Smooth muscle cell (in vitro differentiated cells): ENCODE results near the gene AEBP1. TPM values are rescaled to one million over a fixed set of nuclear protein-coding genes. Genes with fewer than 3 reads are reported as not detected.

Experiments used
- DNase-seq: peaks from one replicate; lab custom pipeline; 2025; ENCODE audit not compliant: unreplicated experiment; lab: John Stamatoyannopoulos, UW
- H2AFZ ChIP-seq: fragments of 200-600 bp; sonication (generic); 2 replicates; pipeline ENCODE4 v1.6.0; 2016; ENCODE audit warnings: antibody characterized with exemption, low read depth, mild to moderate bottlenecking
- H3F3A ChIP-seq: fragments of 200-600 bp; sonication (generic); 2 replicates; pipeline ENCODE4 v1.6.0; 2017; ENCODE audit warnings: antibody characterized with exemption, low read depth
- H3K27ac ChIP-seq: fragments of 200-600 bp; sonication (generic); 2 replicates; pipeline ENCODE4 v1.5.1; 2016; ENCODE audit warnings: low read depth, mild to moderate bottlenecking
- H3K27me3 ChIP-seq: fragments of 200-600 bp; sonication (generic); 2 replicates; pipeline ENCODE4 v1.6.1; 2016; ENCODE audit warnings: low read depth, mild to moderate bottlenecking
- H3K36me3 ChIP-seq: fragments of 200-600 bp; sonication (generic); 2 replicates; pipeline ENCODE4 v1.5.1; 2016; ENCODE audit warnings: low read depth
- H3K4me1 ChIP-seq: fragments of 200-600 bp; sonication (generic); 2 replicates; pipeline ENCODE4 v1.5.1; 2016; ENCODE audit warnings: low read depth
- H3K4me2 ChIP-seq: fragments of 200-600 bp; sonication (generic); 2 replicates; pipeline ENCODE4 v1.6.0; 2016; ENCODE audit warnings: mild to moderate bottlenecking
- H3K4me3 ChIP-seq: fragments of 200-600 bp; sonication (generic); 2 replicates; pipeline ENCODE4 v1.5.1; 2016; ENCODE audit warnings: mild to moderate bottlenecking
- H3K79me2 ChIP-seq: fragments of 200-600 bp; sonication (generic); 2 replicates; pipeline ENCODE4 v1.6.0; 2016; ENCODE audit warnings: low read depth, mild to moderate bottlenecking
- H3K9ac ChIP-seq: fragments of 200-600 bp; sonication (generic); 2 replicates; pipeline ENCODE4 v1.6.0; 2016; ENCODE audit warnings: low read depth
- H3K9me3 ChIP-seq: fragments of 200-600 bp; sonication (generic); replicated peaks from 2 replicates; pipeline ENCODE4 v1.5.1; 2016; ENCODE audit warnings: low read depth
- H4K20me1 ChIP-seq: fragments of 200-600 bp; sonication (generic); 2 replicates; pipeline ENCODE4 v1.6.0; 2016; ENCODE audit warnings: low read depth
- WGBS: methylation state at CpG from one replicate; pipeline ENCODE4 v1.1.7; 2016; ENCODE audit warnings: low lambda C conversion rate; 5-methylcytosine and 5-hydroxymethylcytosine counted together
- polyA plus RNA-seq: library from polyadenylated mRNA; unstranded; fragments of >200 nt; fragmentation: Nextera tagmentation; extraction: Ambion mirVana; gene quantifications from 2 replicates; pipeline ENCODE4 v1.2.1, GENCODE V29; 2016
- total RNA-seq: library from RNA; depleted of rRNA; stranded (reverse); fragments of >200 nt; gene quantifications from 2 replicates; pipeline ENCODE4 v1.2.3, GENCODE V29; 2014
- TF ChIP-seq, protein P1 (sequence below): fragments of 200-600 bp; sonication (generic); IDR thresholded peaks from 2 replicates; pipeline ENCODE4 v1.5.1; 2017; ENCODE audit warnings: borderline replicate concordance, mild to moderate bottlenecking, antibody characterized with exemption; ENCODE audit not compliant: insufficient read depth, poor library complexity, severe bottlenecking

The AEBP1 gene
- total and polyA plus RNA-seq, 2 experiments from 2014 or later: 39.7 to 163 TPM

DNA sequence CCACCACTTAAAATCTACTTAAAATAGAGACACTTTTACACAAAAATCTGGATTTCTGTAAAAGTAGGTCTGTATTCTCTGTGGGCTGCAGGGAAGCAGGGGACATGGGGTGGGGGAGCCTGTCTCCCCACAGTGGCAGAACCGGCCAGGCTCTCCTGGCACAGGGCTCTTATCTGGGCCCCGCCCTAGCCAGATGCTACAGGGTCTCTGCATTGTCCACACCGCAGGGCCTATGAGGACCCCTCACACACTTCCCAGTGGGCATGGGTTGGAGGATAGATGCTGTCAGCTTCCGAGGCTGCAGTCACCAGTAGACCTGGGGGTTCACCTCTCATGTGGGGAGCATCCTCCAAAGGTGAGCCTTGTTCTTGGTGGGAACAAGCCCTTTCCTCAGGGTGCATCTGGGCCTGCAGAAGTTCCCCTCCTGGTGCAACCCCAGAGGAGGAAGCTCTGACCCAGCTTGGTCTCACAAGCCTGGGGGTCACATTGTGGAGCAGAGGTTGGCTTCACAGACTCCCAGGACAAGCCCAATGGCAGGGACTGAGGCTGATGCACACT lies 52.4 kb downstream of the AEBP1 start:
- Histone ChIP-seq H3K4me1 (no peaks in the 10 kb centered on the region), H3K9ac (no peak overlapping the region), H3K27me3 (no peaks in the 10 kb centered on the region), H3F3A (no peaks in the 10 kb centered on the region), H3K9me3 (no peaks in the 10 kb centered on the region), H3K27ac (no peak overlapping the region), H3K36me3 (no peaks in the 10 kb centered on the region), H4K20me1 (no peaks in the 10 kb centered on the region), H2AFZ (no peak overlapping the region), H3K4me2 (no peak overlapping the region), H3K4me3 (no peak overlapping the region), H3K79me2 (no peaks in the 10 kb centered on the region)
- WGBS: 86% methylated on average over 4 of the region's 4 CpGs
- no peak for DNase-seq
- TF ChIP-seq, protein P1, sequence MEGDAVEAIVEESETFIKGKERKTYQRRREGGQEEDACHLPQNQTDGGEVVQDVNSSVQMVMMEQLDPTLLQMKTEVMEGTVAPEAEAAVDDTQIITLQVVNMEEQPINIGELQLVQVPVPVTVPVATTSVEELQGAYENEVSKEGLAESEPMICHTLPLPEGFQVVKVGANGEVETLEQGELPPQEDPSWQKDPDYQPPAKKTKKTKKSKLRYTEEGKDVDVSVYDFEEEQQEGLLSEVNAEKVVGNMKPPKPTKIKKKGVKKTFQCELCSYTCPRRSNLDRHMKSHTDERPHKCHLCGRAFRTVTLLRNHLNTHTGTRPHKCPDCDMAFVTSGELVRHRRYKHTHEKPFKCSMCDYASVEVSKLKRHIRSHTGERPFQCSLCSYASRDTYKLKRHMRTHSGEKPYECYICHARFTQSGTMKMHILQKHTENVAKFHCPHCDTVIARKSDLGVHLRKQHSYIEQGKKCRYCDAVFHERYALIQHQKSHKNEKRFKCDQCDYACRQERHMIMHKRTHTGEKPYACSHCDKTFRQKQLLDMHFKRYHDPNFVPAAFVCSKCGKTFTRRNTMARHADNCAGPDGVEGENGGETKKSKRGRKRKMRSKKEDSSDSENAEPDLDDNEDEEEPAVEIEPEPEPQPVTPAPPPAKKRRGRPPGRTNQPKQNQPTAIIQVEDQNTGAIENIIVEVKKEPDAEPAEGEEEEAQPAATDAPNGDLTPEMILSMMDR: no peak

DNA sequence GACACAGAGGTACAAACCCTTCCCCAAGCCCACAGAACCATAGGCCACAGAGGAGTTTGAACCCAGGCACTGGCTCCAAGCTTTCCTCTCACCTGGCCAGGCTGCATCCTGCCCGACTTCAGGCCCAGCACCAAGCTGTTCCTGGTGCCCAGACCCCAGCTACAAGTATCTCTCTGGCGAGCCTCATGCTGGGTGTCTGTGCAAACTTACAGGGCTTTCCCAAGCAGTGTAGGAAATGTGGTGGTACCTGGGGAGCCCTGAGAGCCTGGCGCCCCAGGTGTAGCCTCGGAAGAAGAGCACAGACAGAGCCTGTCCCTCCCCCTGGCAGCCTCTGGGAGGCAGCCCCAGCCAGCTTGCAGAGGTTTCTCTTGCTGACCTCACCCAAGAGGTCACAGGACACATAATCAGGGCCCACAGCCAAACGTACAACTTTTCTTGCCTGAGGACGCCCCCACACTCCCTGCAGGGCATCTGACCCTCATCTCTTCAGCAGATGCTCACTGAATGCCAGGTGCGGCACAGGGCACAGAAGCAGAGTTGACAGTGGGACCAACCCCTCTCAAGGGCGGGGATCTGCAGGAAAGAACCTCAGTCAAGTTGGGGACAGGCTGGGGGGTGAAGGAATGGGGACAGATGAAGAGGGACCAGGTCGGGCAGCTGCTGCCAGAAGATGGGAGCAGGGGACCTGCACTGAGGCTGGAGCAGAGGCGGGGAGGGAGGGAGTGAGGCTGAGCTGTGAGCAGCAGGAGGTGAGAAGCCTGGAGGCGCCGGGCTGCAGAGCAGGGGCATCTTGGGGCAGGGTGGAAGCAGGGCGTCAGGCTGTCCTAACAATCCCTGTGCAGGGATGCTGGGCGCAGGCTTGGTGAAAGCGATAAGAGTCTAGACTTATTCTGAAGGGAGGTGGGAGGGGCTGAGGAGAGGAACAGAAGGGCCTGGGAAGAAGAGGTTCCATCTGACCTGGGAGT lies 53.3 kb downstream of the AEBP1 start:
- Histone ChIP-seq H3F3A (no peaks in the 10 kb centered on the region), H4K20me1 (no peaks in the 10 kb centered on the region), H3K27me3 (no peaks in the 10 kb centered on the region), H3K79me2 (no peaks in the 10 kb centered on the region), H3K4me2 (no peak overlapping the region), H3K4me3 (no peak overlapping the region), H3K9me3 (no peaks in the 10 kb centered on the region), H3K4me1 (no peaks in the 10 kb centered on the region), H3K36me3 (no peaks in the 10 kb centered on the region), H3K9ac (no peak overlapping the region), H2AFZ (no peak overlapping the region), H3K27ac (no peak overlapping the region)
- no peak for DNase-seq
- 84% methylated on average over 15 of the region's 15 CpGs for WGBS
- TF ChIP-seq, protein P1: no peak

DNA sequence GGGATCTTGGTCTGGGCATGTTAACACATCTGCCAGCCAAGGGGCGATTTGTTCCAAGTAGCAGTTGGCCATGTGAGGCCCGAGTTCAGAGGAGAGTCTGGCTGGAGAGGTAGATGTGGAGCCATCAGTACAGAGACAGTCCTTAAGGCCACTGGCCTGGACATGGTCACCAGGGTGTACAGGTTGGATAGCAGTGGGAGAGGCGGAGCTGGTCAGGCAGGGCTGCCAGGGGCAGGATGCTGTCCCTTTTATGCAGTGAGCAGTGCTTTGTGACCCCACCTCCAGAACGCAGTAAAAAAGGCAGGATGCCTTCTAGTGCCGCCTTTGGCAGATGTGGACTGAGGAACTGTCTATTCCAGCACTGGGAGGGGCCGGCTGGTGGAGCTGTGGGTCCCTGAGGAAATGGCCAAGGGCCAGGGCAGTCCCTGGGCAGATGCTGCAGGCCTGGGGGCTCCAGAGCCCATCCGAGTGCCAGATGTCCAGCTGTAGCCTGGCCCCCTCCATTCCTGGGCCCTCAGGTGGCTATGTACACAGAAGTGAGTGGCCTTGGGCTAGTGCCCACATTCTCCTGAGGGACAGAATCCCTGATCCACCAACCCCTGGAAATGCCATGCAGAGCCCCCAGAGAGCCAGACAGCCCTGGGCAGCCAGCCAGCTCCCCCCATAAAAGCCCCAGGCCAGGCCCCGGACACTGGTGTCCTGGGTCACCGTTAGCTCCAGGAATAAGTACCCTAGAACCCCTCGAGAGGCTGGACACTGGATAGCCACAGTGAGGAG lies 54.1 kb downstream of the AEBP1 start:
- Histone ChIP-seq H3K36me3 (no peaks in the 10 kb centered on the region), H3K27ac (no peak overlapping the region), H2AFZ (no peak overlapping the region), H3K9me3 (no peaks in the 10 kb centered on the region), H3K4me3 (no peak overlapping the region), H4K20me1 (no peaks in the 10 kb centered on the region), H3K79me2 (no peaks in the 10 kb centered on the region), H3K9ac (no peak overlapping the region), H3K4me2 (no peak overlapping the region), H3K27me3 (no peaks in the 10 kb centered on the region), H3K4me1 (peaks cover under 1% of the 10 kb centered on the region), H3F3A (no peaks in the 10 kb centered on the region)
- WGBS: 85% methylated on average over 10 of the region's 10 CpGs
- TF ChIP-seq, protein P1: no peak
- no peak for DNase-seq
